Testis (tissue), 3 donors: Measurements from ENCODE around the gene SLIT3. TPM values are rescaled to one million over a fixed set of nuclear protein-coding genes. Genes with fewer than 3 reads are reported as not detected.

Experiments used
- DNase-seq: peaks from one replicate; pipeline ENCODE4 v3.0.0-alpha.2; 2019
- H3K27ac ChIP-seq, 2 donors: fragments of 200-600 bp; sonication (generic); one replicate each; pipeline ENCODE4 v1.5.1; 2019
- H3K27me3 ChIP-seq: fragments of 200-600 bp; sonication (generic); one replicate; pipeline ENCODE4 v1.5.1; 2019
- H3K36me3 ChIP-seq: fragments of 200-600 bp; sonication (generic); one replicate; pipeline ENCODE4 v1.5.1; 2017; ENCODE audit warnings: low read depth; ENCODE audit errors: missing control alignments
- H3K4me1 ChIP-seq: fragments of 200-600 bp; sonication (generic); one replicate; pipeline ENCODE4 v1.5.1; 2019
- H3K4me3 ChIP-seq, 2 donors: fragments of 200-600 bp; sonication (generic); one replicate each; pipeline ENCODE4 v1.5.1; 2017 to 2019
- H3K9me3 ChIP-seq: fragments of 200-600 bp; sonication (generic); one replicate; pipeline ENCODE4 v1.5.1; 2017
- POLR2A ChIP-seq: fragments of 450-650 bp; IDR thresholded peaks from one replicate; pipeline ENCODE4 v1.6.1; 2017; ENCODE audit warnings: antibody characterized with exemption, mild to moderate bottlenecking, moderate library complexity
- WGBS, 2 donors: methylation state at CpG; one replicate each; pipeline ENCODE4 v1.1.5; 2018; 5-methylcytosine and 5-hydroxymethylcytosine counted together
- intact Hi-C: fragments of 100-400 bp; cut with DNase I; formaldehyde crosslinking; loops from one replicate; pipeline ENCODE4 v1.15.1; 2023; ENCODE audit warnings: low total_unique reads
- polyA plus RNA-seq: library from polyadenylated mRNA; stranded (reverse); fragments of 350-450 nt; fragmentation: Illumina TruSeq; extraction: RNeasy Lipid Tissue Mini Kit (QIAGEN cat#74804); gene quantifications from one replicate; pipeline ENCODE4 v1.2.3, GENCODE V29; 2014; ENCODE audit warnings: low read depth, low replicate concordance; ENCODE audit not compliant: insufficient read depth
- total RNA-seq, 2 donors: library from RNA; depleted of rRNA; stranded (reverse); fragments of >200 nt; gene quantifications; one replicate each; pipeline ENCODE4 v1.2.3, GENCODE V29; 2016
- TF ChIP-seq, protein P1 (sequence below), 3 experiments: fragments of 450-650 bp in 2 of 3; fragments of 200-600 bp in 1 of 3; sonication (generic) in 1 of 3; IDR thresholded peaks; one replicate each; pipeline ENCODE4 v1.5.1; 2016 to 2019; ENCODE audit warnings: antibody characterized with exemption in 3 of 3, mild to moderate bottlenecking in 2 of 3, moderate library complexity in 1 of 3

The SLIT3 gene
- total and polyA plus RNA-seq, 3 donors from 2014 or later: 4.8 to 23.2 (median 7.8) TPM

DNA sequence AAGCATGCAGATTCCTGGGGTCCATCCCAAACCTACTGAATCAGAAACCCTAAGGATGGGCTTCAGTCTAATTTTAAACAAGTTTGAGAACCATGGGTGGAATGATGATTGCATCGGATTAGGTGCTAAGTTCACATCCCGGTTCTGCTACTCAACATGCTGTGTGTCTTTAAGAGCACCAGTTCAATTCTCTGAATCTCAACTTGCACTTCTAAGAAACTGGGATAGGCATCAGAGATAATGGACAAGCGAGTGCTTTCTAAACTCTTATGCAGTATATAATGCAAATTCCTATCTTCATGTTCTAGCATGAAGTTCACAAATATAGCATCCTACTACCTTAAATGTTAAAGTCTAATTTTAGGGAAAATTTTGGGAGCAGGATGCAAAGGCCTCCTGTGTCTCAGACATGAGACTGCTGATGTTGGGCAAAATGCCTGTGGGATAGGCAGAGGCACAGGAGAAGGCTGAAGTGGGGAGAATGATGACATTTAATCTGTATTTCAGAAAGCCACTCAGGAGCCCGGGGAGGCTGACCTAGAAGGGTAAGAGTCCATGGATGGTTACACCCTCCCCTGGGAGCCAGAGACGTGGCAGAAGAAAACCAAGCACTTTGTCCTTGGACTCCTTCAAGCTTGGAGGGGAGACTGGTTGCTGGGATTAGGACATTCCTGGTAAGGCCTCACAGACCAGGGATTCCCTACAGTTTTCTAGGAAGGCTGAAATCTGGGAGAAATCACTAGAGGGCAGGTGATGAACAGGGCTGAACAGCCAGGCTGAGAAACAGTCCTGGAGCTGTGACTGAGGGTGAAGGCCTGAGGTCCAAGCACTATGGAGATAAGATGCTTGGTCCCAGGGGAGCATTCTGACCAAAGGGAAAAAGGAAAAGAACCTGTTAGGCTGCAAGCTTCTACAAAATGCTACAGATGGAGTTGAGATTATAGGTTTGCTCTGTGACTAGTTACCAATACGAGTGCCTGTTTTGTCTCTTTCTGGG, 409.8 kb downstream of the SLIT3 start:
- H3K27ac ChIP-seq: no peak overlapping the region
- H3K4me1 ChIP-seq: no peaks in the 10 kb centered on the region
- 83 to 84% methylated on average over 6 of the region's 6 CpGs for WGBS, 2 donors
- TF ChIP-seq, protein P1, sequence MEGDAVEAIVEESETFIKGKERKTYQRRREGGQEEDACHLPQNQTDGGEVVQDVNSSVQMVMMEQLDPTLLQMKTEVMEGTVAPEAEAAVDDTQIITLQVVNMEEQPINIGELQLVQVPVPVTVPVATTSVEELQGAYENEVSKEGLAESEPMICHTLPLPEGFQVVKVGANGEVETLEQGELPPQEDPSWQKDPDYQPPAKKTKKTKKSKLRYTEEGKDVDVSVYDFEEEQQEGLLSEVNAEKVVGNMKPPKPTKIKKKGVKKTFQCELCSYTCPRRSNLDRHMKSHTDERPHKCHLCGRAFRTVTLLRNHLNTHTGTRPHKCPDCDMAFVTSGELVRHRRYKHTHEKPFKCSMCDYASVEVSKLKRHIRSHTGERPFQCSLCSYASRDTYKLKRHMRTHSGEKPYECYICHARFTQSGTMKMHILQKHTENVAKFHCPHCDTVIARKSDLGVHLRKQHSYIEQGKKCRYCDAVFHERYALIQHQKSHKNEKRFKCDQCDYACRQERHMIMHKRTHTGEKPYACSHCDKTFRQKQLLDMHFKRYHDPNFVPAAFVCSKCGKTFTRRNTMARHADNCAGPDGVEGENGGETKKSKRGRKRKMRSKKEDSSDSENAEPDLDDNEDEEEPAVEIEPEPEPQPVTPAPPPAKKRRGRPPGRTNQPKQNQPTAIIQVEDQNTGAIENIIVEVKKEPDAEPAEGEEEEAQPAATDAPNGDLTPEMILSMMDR (IDR thresholded peaks at IDR 0.05): no peak
- TF ChIP-seq POLR2A: no peak
- no peaks in the 10 kb centered on the region for H3K36me3 ChIP-seq
- DNase-seq: no peak
- H3K27me3 ChIP-seq: no peaks in the 10 kb centered on the region
- H3K9me3 ChIP-seq: no peaks in the 10 kb centered on the region
- intact Hi-C loops: no loop called here
- H3K4me3 ChIP-seq: no peak overlapping the region

DNA sequence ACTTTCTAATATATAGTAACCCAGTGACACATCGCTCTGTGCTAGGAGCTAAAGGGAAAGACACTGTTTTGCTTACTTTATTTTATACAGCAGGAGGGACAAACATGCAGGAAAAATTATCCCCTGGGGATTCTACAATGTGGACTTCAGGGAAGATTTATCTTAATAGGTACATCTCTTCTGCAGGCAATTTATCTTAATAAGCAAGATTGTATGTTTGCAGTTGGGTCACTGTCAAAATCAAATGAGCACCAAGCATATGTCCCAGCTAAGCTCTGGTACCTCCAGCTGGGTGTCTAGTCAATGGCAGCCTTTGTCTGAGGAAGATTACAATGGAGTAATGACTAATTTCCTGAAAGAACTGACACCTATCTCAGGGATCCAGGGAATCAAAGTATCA, 411.9 kb downstream of the SLIT3 start:
- Histone ChIP-seq H3K27ac (no peak overlapping the region), H3K4me1 (no peaks in the 10 kb centered on the region), H3K36me3 (no peaks in the 10 kb centered on the region), H3K9me3 (no peaks in the 10 kb centered on the region), H3K4me3 (no peak overlapping the region), H3K27me3 (no peaks in the 10 kb centered on the region)
- no peak for DNase-seq
- WGBS, 2 donors: 93 to 95% methylated on average over 1 of the region's 1 CpG
- TF ChIP-seq, protein P1 (IDR thresholded peaks at IDR 0.05): no peak
- TF ChIP-seq POLR2A: no peak
- intact Hi-C loops: no loop called here

DNA sequence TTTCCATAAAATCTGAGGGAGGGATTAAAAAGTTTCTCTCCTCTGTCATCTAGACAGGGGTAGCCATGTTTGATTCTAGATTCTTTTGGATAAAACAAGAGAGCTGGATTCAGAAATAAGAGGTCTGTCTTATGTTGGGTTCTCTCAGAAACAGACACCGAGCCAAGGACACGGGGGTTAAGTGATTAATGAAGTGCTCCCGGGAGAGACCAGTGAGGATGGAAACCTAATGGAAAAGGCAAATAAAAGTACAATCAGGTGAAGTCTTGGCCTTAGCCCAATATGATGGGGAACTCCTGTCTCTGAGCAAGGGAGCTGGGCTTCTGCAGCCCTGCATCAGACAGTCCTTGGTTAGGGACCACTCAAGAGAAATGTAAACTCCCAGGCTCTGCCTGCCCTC, 413.0 kb downstream of the SLIT3 start:
- 74 to 86% methylated on average over 3 of the region's 3 CpGs for WGBS, 2 donors
- H3K4me3 ChIP-seq: no peak overlapping the region
- intact Hi-C loops: no loop called here
- no peak overlapping the region for H3K27ac ChIP-seq
- no peaks in the 10 kb centered on the region for H3K27me3 ChIP-seq
- no peaks in the 10 kb centered on the region for H3K4me1 ChIP-seq
- TF ChIP-seq, protein P1 (IDR thresholded peaks at IDR 0.05): no peak
- no peak for TF ChIP-seq POLR2A
- DNase-seq: no peak
- no peaks in the 10 kb centered on the region for H3K36me3 ChIP-seq
- H3K9me3 ChIP-seq: no peaks in the 10 kb centered on the region

DNA sequence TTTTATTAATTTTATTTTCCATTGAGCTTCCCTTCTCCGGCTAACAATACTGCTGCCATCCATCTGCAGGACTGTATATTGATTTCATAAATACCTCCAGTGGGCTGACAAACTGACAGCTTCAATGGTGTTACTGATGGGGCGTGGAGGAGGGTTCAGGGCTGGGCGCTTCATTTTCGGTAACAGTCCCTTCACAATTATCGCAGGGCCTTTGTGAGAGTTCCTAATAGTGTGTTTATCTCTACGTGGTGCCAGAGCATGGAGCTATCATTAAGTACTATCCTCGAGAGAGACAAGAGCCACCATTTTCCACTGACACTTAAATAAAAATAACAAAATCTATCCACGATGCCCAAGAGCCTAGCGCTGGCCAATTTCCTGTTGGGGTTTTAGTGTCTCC, 414.8 kb downstream of the SLIT3 start:
- no peaks in the 10 kb centered on the region for H3K9me3 ChIP-seq
- no peak for DNase-seq
- intact Hi-C loops: no loop called here
- H3K4me3 ChIP-seq: no peak overlapping the region
- no peaks in the 10 kb centered on the region for H3K4me1 ChIP-seq
- TF ChIP-seq POLR2A: no peak
- TF ChIP-seq, protein P1 (IDR thresholded peaks at IDR 0.05): no peak
- 79 to 80% methylated on average over 9 of the region's 9 CpGs for WGBS, 2 donors
- no peaks in the 10 kb centered on the region for H3K27me3 ChIP-seq
- H3K27ac ChIP-seq: no peak overlapping the region
- no peaks in the 10 kb centered on the region for H3K36me3 ChIP-seq
